Testis (tissue), 2 donors: ENCODE results near the gene NAA38.

Experiments
- POLR2A ChIP-seq: fragments of 450-650 bp; IDR thresholded peaks from one replicate; pipeline ENCODE4 v1.6.1; 2017; ENCODE audit warnings: antibody characterized with exemption, mild to moderate bottlenecking, moderate library complexity
- TF ChIP-seq, protein P1 (sequence below), 3 experiments: fragments of 450-650 bp in 2 of 3; fragments of 200-600 bp in 1 of 3; sonication (generic) in 1 of 3; IDR thresholded peaks; one replicate each; pipeline ENCODE4 v1.5.1; 2016 to 2019; ENCODE audit warnings: antibody characterized with exemption in 3 of 3, mild to moderate bottlenecking in 2 of 3, moderate library complexity in 1 of 3

DNA sequence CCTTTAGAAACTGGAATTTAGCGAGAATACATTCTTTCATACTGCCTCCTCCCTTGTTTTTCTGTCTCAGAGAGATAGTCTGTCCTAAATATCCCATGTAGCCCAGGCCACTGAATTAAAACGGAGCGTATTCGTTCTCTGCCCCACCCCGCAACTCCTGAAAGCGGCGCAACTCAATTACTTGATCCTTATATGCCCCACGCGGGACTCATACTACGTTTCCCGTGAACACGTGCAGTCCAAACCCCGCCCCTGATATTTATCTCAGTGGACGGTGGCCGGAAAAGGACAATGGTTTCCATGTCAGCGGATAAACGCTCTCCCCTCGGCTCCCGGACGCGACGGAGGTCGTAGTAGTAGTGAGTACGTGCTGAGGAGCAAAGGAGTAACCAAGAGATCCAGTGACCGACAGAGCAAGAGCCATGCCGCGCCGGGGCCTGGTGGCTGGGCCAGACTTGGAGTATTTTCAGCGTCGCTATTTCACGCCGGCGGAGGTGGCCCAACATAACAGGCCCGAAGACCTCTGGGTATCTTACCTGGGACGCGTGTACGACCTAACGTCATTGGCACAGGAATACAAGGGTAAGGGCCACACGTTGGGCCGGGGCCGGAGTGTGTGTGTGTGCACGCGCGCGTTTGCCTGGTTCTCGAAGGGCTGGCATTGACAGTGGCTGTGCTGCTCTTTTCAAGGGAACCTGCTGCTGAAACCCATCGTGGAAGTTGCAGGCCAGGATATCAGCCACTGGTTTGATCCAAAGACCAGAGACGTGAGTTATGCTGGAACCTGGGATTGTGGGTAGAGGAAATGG lies 558 bp upstream of the NAA38 start, which contains the start of gene CYB5D1:
- no peak for TF ChIP-seq POLR2A
- TF ChIP-seq, protein P1, sequence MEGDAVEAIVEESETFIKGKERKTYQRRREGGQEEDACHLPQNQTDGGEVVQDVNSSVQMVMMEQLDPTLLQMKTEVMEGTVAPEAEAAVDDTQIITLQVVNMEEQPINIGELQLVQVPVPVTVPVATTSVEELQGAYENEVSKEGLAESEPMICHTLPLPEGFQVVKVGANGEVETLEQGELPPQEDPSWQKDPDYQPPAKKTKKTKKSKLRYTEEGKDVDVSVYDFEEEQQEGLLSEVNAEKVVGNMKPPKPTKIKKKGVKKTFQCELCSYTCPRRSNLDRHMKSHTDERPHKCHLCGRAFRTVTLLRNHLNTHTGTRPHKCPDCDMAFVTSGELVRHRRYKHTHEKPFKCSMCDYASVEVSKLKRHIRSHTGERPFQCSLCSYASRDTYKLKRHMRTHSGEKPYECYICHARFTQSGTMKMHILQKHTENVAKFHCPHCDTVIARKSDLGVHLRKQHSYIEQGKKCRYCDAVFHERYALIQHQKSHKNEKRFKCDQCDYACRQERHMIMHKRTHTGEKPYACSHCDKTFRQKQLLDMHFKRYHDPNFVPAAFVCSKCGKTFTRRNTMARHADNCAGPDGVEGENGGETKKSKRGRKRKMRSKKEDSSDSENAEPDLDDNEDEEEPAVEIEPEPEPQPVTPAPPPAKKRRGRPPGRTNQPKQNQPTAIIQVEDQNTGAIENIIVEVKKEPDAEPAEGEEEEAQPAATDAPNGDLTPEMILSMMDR (IDR thresholded peaks at IDR 0.05), result no peak
